Measurements from ENCODE around the gene EARS2. TPM values are rescaled to one million over a fixed set of nuclear protein-coding genes. Genes with fewer than 3 reads are reported as not detected.

Gene EARS2
- polyA plus RNA-seq, 1 experiment: 36.0 TPM

GRCh38 chr16:23537390-23537789 lies 19.8 kb downstream of the EARS2 start:
- Histone ChIP-seq H3K27ac (ENCODE audit: low read depth, low read length) (no peak overlapping the region), H3K27me3 (ENCODE audit: control insufficient read depth, insufficient read depth, low read length) (no peaks in the 10 kb centered on the region), H3K4me3 (ENCODE audit: low read depth, low read length) (no peak overlapping the region), H3K9me3 (ENCODE audit: control insufficient read depth, insufficient read depth, low read length) (no peaks in the 10 kb centered on the region; the same call in 1 of the 2 replicates)
- no peak for DNase-seq (ENCODE audit: low read depth, low spot score)
- ChIA-PET CTCF (no interaction called here), POLR2A (no interaction called here)
- TF ChIP-seq, protein P1, sequence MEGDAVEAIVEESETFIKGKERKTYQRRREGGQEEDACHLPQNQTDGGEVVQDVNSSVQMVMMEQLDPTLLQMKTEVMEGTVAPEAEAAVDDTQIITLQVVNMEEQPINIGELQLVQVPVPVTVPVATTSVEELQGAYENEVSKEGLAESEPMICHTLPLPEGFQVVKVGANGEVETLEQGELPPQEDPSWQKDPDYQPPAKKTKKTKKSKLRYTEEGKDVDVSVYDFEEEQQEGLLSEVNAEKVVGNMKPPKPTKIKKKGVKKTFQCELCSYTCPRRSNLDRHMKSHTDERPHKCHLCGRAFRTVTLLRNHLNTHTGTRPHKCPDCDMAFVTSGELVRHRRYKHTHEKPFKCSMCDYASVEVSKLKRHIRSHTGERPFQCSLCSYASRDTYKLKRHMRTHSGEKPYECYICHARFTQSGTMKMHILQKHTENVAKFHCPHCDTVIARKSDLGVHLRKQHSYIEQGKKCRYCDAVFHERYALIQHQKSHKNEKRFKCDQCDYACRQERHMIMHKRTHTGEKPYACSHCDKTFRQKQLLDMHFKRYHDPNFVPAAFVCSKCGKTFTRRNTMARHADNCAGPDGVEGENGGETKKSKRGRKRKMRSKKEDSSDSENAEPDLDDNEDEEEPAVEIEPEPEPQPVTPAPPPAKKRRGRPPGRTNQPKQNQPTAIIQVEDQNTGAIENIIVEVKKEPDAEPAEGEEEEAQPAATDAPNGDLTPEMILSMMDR (IDR thresholded peaks at IDR 0.05; ENCODE audit: low read depth, low read length): no peak

DNA sequence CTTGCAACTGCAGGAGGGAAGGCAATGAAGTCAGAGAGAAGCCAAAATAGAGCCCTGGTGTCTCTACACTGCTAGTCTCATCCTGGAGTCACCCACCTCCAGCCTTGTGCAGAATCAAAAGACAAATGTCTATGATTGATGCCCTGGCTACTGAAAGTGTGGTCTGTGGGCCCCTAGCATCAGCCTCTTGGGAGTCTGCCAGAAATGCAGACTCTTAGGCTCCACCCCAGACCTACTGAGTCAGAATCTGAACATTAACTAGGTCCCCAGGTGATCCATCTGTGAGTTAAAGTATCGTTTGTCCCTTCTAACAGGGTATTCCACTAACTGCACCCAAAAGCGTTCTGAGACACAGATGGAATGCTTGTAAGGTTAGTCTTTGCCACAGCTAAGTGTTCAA lies 21.2 kb downstream of the EARS2 start:
- DNase-seq (ENCODE audit: low read depth, low spot score): no peak
- TF ChIP-seq, protein P1 (IDR thresholded peaks at IDR 0.05; ENCODE audit: low read depth, low read length): no peak
- H3K27me3 ChIP-seq (ENCODE audit: control insufficient read depth, insufficient read depth, low read length): no peaks in the 10 kb centered on the region
- H3K9me3 ChIP-seq (ENCODE audit: control insufficient read depth, insufficient read depth, low read length): no peaks in the 10 kb centered on the region; the same call in 1 of the 2 replicates
- CTCF ChIA-PET: no interaction called here
- POLR2A ChIA-PET: no interaction called here
- no peak overlapping the region for H3K4me3 ChIP-seq (ENCODE audit: low read depth, low read length)
- no peak overlapping the region for H3K27ac ChIP-seq (ENCODE audit: low read depth, low read length)

DNA sequence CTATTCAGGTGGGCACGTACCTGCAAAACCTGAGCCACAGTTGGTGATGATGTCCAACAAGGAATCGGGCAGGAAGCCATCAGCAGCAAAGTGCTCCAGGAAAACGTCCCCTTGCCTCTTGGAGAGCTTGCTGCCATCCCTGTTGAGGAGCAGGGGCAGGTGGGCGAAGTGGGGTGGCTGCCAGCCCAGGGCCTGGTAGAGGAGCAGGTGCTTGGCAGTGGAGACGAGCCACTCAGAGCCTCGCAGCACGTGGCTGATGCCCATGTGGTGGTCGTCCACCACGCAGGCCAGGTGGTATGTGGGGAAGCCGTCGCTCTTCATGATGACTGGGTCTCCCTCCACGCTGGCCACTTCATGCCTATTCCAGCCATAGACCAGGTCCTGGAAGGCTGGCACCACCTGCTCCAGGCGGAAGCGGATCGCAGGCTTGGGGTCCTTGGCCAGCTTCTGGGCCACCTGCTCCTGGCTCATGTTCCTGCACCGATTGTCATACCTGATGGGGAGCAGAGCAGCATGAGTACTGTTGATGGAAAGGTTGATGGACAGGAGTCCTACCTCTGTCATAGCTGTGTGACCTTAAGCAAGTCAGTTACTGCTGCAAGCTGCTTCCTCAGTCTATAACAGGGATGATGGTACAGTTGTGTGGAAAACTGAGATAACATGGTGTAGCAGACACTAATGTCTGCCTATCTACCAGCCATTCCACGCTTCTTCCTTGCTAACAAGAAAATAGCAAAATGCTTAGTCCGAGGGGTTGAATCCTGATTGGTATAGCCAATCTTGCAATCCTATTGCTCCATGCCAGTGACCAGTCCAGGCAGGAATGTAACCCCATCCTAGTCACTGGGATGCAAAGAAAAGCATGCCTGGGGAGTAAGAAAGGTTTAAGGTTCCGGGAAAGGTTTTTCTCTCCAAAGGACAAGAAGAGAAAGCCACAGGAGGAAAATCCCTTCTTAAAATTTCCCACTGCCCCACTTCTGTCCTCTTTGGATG lies 22.0 kb downstream of the EARS2 start:
- Histone ChIP-seq H3K4me3 (ENCODE audit: low read depth, low read length) (no peak overlapping the region), H3K9me3 (ENCODE audit: control insufficient read depth, insufficient read depth, low read length) (no peaks in the 10 kb centered on the region; the same call in 1 of the 2 replicates), H3K27ac (ENCODE audit: low read depth, low read length) (no peak overlapping the region), H3K27me3 (ENCODE audit: control insufficient read depth, insufficient read depth, low read length) (no peaks in the 10 kb centered on the region)
- ChIA-PET CTCF (no interaction called here), POLR2A (no interaction called here)
- TF ChIP-seq, protein P1 (IDR thresholded peaks at IDR 0.05; ENCODE audit: low read depth, low read length): no peak
- DNase-seq (ENCODE audit: low read depth, low spot score): no peak

GRCh38 chr16:23532448-23532847 lies 24.7 kb downstream of the EARS2 start:
- TF ChIP-seq, protein P1 (IDR thresholded peaks at IDR 0.05; ENCODE audit: low read depth, low read length): no peak
- Histone ChIP-seq H3K4me3 (ENCODE audit: low read depth, low read length) (no peak overlapping the region), H3K27ac (ENCODE audit: low read depth, low read length) (no peak overlapping the region), H3K27me3 (ENCODE audit: control insufficient read depth, insufficient read depth, low read length) (no peaks in the 10 kb centered on the region), H3K9me3 (ENCODE audit: control insufficient read depth, insufficient read depth, low read length) (no peaks in the 10 kb centered on the region; the same call in 1 of the 2 replicates)
- ChIA-PET CTCF (no interaction called here), POLR2A (no interaction called here)
- no peak for DNase-seq (ENCODE audit: low read depth, low spot score)

DNA sequence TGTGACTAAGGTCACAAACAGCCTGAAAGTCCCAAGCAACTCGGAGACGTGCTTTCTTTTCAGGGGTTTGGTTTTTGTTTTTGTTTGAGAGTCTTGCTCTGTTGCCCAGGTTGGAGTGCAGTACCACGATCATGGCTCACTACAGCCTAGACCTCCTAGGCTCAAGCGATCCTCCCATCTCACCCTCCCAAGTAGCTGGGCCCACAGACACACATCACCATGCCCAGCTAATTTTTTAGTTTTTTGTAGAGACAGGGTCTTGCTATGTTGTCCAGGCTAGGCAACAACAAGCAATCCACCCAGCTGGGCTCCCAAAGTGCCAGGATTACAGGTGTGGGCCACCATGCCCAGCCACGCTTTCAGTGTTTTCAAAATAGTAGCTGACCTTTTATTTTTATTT lies 27.1 kb downstream of the EARS2 start:
- Histone ChIP-seq H3K27me3 (ENCODE audit: control insufficient read depth, insufficient read depth, low read length) (no peaks in the 10 kb centered on the region), H3K27ac (ENCODE audit: low read depth, low read length) (no peak overlapping the region), H3K4me3 (ENCODE audit: low read depth, low read length) (no peak overlapping the region), H3K9me3 (ENCODE audit: control insufficient read depth, insufficient read depth, low read length) (no peaks in the 10 kb centered on the region; the same call in 1 of the 2 replicates)
- DNase-seq (ENCODE audit: low read depth, low spot score): no peak
- POLR2A ChIA-PET: interaction anchor here (1.0 kb wide), 1 partner anchor 51 kb away, joined by 3 read pairs; no protein-coding TSS in a partner anchor
- CTCF ChIA-PET: interaction anchor here (1.5 kb wide), 1 partner anchor 27 kb away, joined by 4 read pairs; the partner anchor contains the start of genes EARS2 and UBFD1
- TF ChIP-seq, protein P1 (IDR thresholded peaks at IDR 0.05; ENCODE audit: low read depth, low read length): no peak
